H1 (cell line): ENCODE measurements around the gene HIPK2.

Experiments used
- CHD2 ChIP-seq: IDR thresholded peaks from 2 replicates; pipeline ENCODE4 v1.6.1; 2012; ENCODE audit warnings: low read length, improper control_type of control experiment
- CTCF ChIP-seq, 3 experiments: IDR thresholded peaks; 1 replicate in 2 of 3; 2 replicates in 1 of 3; pipeline versions ENCODE4 v1.5.1 to v1.6.1; 2011; ENCODE audit warnings: low read length in 3 of 3, mild to moderate bottlenecking in 3 of 3, inconsistent platforms in 2 of 3, low read depth in 1 of 3, moderate library complexity in 1 of 3; ENCODE audit not compliant: insufficient read depth in 1 of 3; ENCODE audit errors: control extremely low read depth in 1 of 3
- JUN ChIP-seq: IDR thresholded peaks from 2 replicates; pipeline ENCODE4 v1.6.1; 2011; ENCODE audit warnings: low read depth, mild to moderate bottlenecking, improper control_type of control experiment, low read length
- JUND ChIP-seq: IDR thresholded peaks from 2 replicates; pipeline ENCODE4 v1.6.1; 2011; ENCODE audit warnings: mild to moderate bottlenecking, improper control_type of control experiment, low read length
- RFX5 ChIP-seq: IDR thresholded peaks from 2 replicates; pipeline ENCODE4 v1.6.1; 2011; ENCODE audit warnings: low read depth, low read length, improper control_type of control experiment, borderline replicate concordance
- SP1 ChIP-seq: IDR thresholded peaks from 2 replicates; pipeline ENCODE4 v1.6.1; 2011; ENCODE audit warnings: low read depth, low read length
- TF ChIP-seq, protein P1 (sequence below): IDR thresholded peaks from 2 replicates; pipeline ENCODE4 v1.6.1; 2012; ENCODE audit warnings: low read length, inconsistent platforms
- TF ChIP-seq, protein P2 (sequence below): IDR thresholded peaks from 2 replicates; pipeline ENCODE4 v1.6.1; 2012; ENCODE audit warnings: inconsistent platforms

DNA sequence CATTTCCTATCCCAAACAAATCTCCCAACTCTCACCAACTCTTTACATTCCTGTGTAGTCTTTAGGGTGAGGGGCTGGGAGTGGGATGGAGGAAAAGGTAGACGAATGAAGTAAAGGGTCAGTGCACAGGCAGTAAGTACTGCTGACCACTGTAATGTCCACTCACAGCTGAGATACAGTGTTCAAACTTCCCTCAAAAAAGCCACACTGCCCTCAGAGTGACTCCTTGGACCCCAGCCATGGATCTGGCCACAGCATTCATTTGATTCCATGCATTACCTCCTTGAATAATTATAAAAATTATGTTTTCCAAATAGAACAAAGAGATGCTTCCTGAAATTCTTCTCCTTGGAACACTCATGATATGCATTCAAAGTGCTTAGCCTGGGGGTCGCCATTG, 19.8 kb upstream of the HIPK2 start:
- TF ChIP-seq CTCF (IDR thresholded peaks at IDR 0.05; ENCODE audit: control extremely low read depth in 1 of 3, insufficient read depth in 1 of 3, low read depth in 1 of 3, low read length in 3 of 3): no peak
- no peak for TF ChIP-seq RFX5
- no peak for TF ChIP-seq SP1
- TF ChIP-seq, protein P1, sequence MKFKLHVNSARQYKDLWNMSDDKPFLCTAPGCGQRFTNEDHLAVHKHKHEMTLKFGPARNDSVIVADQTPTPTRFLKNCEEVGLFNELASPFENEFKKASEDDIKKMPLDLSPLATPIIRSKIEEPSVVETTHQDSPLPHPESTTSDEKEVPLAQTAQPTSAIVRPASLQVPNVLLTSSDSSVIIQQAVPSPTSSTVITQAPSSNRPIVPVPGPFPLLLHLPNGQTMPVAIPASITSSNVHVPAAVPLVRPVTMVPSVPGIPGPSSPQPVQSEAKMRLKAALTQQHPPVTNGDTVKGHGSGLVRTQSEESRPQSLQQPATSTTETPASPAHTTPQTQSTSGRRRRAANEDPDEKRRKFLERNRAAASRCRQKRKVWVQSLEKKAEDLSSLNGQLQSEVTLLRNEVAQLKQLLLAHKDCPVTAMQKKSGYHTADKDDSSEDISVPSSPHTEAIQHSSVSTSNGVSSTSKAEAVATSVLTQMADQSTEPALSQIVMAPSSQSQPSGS: no peak
- TF ChIP-seq, protein P2, sequence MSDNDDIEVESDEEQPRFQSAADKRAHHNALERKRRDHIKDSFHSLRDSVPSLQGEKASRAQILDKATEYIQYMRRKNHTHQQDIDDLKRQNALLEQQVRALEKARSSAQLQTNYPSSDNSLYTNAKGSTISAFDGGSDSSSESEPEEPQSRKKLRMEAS: no peak
- no peak for TF ChIP-seq CHD2
- TF ChIP-seq JUN: no peak
- no peak for TF ChIP-seq JUND
